HL-60 (cell line): Measurements from ENCODE around the gene RNF220.

ENCODE experiments used
- DNase-seq, 2 experiments: peaks; one replicate each; pipeline ENCODE4 v3.0.0-alpha.2; 2010 to 2020; ENCODE audit warnings: low read depth in 1 of 2, low spot score in 1 of 2
- H3K27ac ChIP-seq: fragments of 250-450 bp; sonication (Bioruptor Pico); replicated peaks from 2 replicates; pipeline ENCODE4 v1.5.1; 2020; ENCODE audit warnings: mild to moderate bottlenecking, moderate library complexity
- H3K27me3 ChIP-seq: fragments of 250-450 bp; sonication (Bioruptor Pico); 2 replicates; pipeline ENCODE4 v1.5.1; 2021; ENCODE audit warnings: mild to moderate bottlenecking, moderate library complexity; ENCODE audit not compliant: insufficient read depth, poor library complexity, severe bottlenecking
- H3K4me3 ChIP-seq: replicated peaks from 2 replicates; pipeline ENCODE4 v1.5.1; 2011; ENCODE audit warnings: mild to moderate bottlenecking, control low read depth, low read length; ENCODE audit not compliant: insufficient read depth
- GABPA ChIP-seq: IDR thresholded peaks from 2 replicates; pipeline ENCODE4 v1.6.1; 2012; ENCODE audit warnings: low read depth
- POLR2AphosphoS5 ChIP-seq: IDR thresholded peaks from 2 replicates; pipeline ENCODE4 v1.6.1; 2012; ENCODE audit warnings: low read depth
- SPI1 ChIP-seq: IDR thresholded peaks from 2 replicates; pipeline ENCODE4 v1.6.1; 2012; ENCODE audit warnings: low read depth, mild to moderate bottlenecking, borderline replicate concordance
- TF ChIP-seq, protein P1 (sequence below): IDR thresholded peaks from 2 replicates; pipeline ENCODE4 v1.6.1; 2012; ENCODE audit warnings: low read depth; ENCODE audit not compliant: insufficient replicate concordance
- TF ChIP-seq, protein P2 (sequence below): IDR thresholded peaks from one replicate; pipeline ENCODE4 v1.5.1; 2011; ENCODE audit warnings: low read length, control low read depth, inconsistent platforms; ENCODE audit not compliant: insufficient read depth

RNF220 gene

DNA sequence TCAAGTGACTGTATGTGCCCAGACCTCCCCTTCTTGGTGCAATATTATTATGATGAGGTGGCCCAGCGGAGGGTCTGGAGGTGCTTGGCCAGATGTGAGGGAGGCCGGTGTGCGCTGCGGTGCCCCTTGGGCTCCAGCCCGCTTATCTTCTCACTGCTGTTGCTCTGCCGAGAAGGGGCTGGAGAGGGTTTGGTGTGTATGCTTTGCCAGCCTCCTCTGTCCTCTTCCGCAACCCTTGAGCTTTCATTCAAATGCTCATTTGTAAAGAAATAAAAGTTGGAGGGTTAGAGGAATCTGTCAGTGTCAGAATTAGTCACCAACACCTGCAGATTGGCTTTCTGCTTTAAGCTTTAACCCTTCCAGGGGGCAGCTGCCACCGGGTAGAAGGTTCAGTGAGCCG, 19.7 kb downstream of the RNF220 start:
- TF ChIP-seq, protein P1, sequence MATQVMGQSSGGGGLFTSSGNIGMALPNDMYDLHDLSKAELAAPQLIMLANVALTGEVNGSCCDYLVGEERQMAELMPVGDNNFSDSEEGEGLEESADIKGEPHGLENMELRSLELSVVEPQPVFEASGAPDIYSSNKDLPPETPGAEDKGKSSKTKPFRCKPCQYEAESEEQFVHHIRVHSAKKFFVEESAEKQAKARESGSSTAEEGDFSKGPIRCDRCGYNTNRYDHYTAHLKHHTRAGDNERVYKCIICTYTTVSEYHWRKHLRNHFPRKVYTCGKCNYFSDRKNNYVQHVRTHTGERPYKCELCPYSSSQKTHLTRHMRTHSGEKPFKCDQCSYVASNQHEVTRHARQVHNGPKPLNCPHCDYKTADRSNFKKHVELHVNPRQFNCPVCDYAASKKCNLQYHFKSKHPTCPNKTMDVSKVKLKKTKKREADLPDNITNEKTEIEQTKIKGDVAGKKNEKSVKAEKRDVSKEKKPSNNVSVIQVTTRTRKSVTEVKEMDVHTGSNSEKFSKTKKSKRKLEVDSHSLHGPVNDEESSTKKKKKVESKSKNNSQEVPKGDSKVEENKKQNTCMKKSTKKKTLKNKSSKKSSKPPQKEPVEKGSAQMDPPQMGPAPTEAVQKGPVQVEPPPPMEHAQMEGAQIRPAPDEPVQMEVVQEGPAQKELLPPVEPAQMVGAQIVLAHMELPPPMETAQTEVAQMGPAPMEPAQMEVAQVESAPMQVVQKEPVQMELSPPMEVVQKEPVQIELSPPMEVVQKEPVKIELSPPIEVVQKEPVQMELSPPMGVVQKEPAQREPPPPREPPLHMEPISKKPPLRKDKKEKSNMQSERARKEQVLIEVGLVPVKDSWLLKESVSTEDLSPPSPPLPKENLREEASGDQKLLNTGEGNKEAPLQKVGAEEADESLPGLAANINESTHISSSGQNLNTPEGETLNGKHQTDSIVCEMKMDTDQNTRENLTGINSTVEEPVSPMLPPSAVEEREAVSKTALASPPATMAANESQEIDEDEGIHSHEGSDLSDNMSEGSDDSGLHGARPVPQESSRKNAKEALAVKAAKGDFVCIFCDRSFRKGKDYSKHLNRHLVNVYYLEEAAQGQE, result no peak
- DNase-seq, result no peak
- no peak overlapping the region for H3K27ac ChIP-seq
- H3K27me3 ChIP-seq, result peaks cover 15% of the 10 kb centered on the region
- H3K4me3 ChIP-seq, result no peak overlapping the region

DNA sequence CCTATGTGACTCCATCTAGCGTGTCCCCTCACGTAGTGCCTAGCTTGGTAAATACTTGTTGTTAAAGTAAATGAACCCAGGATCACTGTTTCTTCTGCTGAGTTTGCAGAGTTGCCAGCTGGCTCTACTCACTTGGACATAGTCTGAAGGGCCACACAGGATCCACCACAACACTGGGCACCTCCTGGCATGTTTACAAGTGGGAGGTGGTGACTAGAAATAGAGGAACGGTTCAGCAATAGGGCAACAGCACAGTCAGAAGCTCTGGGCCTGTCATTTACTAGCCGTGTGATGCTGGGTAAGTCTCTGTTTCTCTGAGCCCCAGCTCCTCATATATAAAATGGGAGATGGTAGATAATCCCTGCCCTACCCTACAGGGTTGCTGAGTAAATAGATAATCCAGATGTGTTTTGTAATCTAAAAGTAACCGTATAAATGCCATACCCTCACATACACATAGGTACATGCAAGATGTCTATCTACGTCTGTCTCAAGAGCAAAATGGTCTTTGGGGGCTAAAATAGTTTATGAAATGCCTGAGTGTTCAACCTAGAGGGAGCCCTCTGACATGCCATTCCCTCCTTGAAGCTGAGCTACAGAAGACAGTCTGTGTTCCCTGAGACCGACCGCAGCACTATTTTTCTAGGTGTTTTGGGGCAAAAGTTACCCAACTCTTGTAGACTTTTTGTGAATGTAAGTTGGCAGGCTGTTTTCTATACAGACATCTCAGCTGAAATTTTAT, 20.5 kb downstream of the RNF220 start:
- Histone ChIP-seq H3K27ac (no peak overlapping the region), H3K4me3 (no peak overlapping the region), H3K27me3 (peaks cover 12% of the 10 kb centered on the region)
- no peak for TF ChIP-seq POLR2AphosphoS5
- TF ChIP-seq, protein P2, sequence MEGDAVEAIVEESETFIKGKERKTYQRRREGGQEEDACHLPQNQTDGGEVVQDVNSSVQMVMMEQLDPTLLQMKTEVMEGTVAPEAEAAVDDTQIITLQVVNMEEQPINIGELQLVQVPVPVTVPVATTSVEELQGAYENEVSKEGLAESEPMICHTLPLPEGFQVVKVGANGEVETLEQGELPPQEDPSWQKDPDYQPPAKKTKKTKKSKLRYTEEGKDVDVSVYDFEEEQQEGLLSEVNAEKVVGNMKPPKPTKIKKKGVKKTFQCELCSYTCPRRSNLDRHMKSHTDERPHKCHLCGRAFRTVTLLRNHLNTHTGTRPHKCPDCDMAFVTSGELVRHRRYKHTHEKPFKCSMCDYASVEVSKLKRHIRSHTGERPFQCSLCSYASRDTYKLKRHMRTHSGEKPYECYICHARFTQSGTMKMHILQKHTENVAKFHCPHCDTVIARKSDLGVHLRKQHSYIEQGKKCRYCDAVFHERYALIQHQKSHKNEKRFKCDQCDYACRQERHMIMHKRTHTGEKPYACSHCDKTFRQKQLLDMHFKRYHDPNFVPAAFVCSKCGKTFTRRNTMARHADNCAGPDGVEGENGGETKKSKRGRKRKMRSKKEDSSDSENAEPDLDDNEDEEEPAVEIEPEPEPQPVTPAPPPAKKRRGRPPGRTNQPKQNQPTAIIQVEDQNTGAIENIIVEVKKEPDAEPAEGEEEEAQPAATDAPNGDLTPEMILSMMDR, result no peak
- TF ChIP-seq SPI1, result no peak
- no peak for TF ChIP-seq GABPA
- TF ChIP-seq, protein P1, result no peak
- no peak for DNase-seq

DNA sequence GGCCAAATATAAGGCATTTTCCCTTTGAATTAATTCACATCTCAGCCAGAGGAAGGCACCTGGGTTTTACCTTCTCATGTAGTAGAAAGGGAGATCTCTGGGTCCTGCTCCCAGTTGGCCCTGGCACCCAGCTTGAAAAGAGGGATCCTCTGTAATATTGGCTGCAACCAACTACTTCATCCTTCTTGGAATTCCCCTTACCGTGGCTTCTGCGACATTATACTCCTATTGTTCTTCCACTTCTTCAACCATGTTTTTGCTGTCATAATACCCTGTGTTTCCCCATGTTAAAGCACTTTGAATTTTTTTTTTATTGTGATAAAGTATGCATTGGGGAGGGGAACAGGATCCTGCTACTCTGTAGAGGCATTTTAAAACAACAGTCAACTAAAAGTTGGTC, 26.8 kb downstream of the RNF220 start:
- TF ChIP-seq POLR2AphosphoS5, result no peak
- no peak for DNase-seq
- peaks cover 7% of the 10 kb centered on the region for H3K27me3 ChIP-seq
- no peak overlapping the region for H3K27ac ChIP-seq
- no peak overlapping the region for H3K4me3 ChIP-seq

DNA sequence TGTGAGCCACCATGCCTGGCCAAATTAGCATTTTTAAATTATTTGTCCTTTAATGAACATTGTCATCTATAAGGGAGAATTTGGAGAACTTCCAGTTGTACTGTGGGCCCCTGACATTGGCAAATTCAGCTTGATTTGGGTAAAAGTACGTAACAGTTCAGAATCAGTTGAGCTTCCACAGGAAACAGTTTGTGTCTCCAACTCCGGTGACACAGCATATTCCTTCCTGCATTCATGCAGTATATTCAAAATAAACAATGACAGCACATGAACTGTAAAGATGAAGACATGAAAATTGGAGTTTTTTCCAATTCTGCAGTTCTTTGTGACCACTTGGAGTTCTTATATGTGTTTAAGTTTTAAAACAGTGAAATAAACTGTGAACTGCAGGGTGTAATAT, 28.2 kb downstream of the RNF220 start:
- H3K27me3 ChIP-seq, result peaks cover 3% of the 10 kb centered on the region
- H3K4me3 ChIP-seq, result no peak overlapping the region
- H3K27ac ChIP-seq, result peak overlapping the region; percentile 39
- peak in 1 of 2 experiments; percentile 59 for DNase-seq
- no peak for TF ChIP-seq GABPA
- TF ChIP-seq, protein P1, result no peak
